Neural cell (in vitro differentiated cells): ENCODE results near the gene PALD1.

Experiments
- EZH2 ChIP-seq: fragments of 200-600, 300-800 bp; shearing (Covaris generic), sonication (generic); IDR thresholded peaks from 2 replicates; pipeline ENCODE4 v1.6.1; 2014; ENCODE audit warnings: antibody characterized with exemption, low read length, borderline replicate concordance, mild to moderate bottlenecking; ENCODE audit not compliant: insufficient read depth, poor library complexity, severe bottlenecking
- POLR2AphosphoS5 ChIP-seq: IDR thresholded peaks from 2 replicates; pipeline ENCODE4 v1.6.1; 2012
- TF ChIP-seq, protein P1 (sequence below): fragments of 450-650 bp; IDR thresholded peaks from 2 replicates; pipeline ENCODE4 v1.5.1; 2014; ENCODE audit warnings: antibody characterized with exemption, mild to moderate bottlenecking, moderate library complexity; ENCODE audit not compliant: poor library complexity, severe bottlenecking

DNA sequence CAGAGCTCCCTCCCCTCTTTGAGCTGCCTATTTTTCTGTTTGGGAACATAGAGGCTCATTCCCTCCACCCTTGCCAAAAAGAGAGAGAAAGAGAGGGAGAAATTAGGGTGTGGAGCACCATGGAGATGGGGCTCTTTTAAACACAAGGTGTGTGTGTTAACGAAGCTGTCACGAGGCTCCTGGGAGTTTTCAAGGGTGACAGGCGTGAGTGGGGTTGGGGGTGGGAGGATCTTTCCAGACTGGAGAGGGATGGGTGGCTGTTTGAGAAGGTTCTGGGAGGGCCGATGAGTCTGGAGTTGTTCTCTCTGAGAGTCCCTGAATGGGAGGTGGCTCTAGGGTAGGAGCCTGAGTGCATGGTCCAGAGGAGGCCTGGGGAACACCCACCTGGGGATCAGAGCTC lies 45.0 kb downstream of the PALD1 start:
- TF ChIP-seq POLR2AphosphoS5 (no peak), EZH2 (no peak)
- TF ChIP-seq, protein P1, sequence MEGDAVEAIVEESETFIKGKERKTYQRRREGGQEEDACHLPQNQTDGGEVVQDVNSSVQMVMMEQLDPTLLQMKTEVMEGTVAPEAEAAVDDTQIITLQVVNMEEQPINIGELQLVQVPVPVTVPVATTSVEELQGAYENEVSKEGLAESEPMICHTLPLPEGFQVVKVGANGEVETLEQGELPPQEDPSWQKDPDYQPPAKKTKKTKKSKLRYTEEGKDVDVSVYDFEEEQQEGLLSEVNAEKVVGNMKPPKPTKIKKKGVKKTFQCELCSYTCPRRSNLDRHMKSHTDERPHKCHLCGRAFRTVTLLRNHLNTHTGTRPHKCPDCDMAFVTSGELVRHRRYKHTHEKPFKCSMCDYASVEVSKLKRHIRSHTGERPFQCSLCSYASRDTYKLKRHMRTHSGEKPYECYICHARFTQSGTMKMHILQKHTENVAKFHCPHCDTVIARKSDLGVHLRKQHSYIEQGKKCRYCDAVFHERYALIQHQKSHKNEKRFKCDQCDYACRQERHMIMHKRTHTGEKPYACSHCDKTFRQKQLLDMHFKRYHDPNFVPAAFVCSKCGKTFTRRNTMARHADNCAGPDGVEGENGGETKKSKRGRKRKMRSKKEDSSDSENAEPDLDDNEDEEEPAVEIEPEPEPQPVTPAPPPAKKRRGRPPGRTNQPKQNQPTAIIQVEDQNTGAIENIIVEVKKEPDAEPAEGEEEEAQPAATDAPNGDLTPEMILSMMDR, result no peak
